ENCODE results near the gene DDX41. TPM values are rescaled to one million over a fixed set of nuclear protein-coding genes. Genes with fewer than 3 reads are reported as not detected.
A peak's percentile ranks its signal among the peaks of the same experiment; 100 is the strongest.

The DDX41 gene
- total RNA-seq, 1 experiment from 2014 or later: 137 TPM

DNA sequence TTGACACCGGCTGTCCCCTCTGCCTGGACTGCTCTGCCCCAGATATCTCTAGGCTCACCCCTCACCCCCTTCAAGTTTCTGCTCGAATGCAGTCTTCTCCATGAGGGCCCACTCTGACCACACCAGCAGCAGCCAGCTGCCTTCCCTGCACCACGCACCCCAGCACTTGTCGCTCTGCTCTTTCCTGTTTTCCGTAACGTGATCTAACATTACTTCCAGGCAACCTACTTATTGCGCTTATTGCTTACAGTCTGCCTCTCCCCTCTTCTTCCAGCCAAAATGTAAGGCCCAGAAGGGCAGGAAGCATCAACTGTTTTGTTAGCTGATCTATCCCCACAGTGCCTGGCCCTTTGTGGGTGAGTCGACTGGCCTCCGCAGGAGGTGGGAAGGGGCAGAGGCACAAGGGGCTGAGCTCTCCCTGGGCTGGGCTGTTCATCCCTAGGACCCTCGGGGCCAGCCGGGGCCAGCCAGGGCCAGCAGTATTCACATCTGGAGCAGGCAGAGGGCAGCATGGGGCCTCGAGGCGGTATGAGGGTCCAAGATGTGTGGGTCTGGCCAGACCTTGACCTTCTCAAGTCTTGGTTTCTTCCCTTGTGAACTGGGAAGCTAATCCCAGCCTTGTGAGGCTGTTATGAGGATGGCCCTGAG lies 31.7 kb downstream of the DDX41 start:
- POLR2A ChIA-PET: no interaction called here
- Histone ChIP-seq H3K4me1 (no peaks in the 10 kb centered on the region), H3K9me3 (no peaks in the 10 kb centered on the region), H3K4me3 (ENCODE audit: low read depth, low read length) (no peak overlapping the region), H3K36me3 (ENCODE audit: control insufficient read depth, insufficient read depth, low read length) (no peaks in the 10 kb centered on the region), H3K27me3 (replicated peaks; ENCODE audit: control insufficient read depth, insufficient read depth, low read length) (no peaks in the 10 kb centered on the region)
- intact Hi-C loops (cut with micrococcal nuclease; ENCODE audit: unreplicated experiment): no loop called here
- peak overlapping the region; percentile 5 for H3K4me3 Mint-ChIP-seq (ENCODE audit: unreplicated experiment)
- no peaks in the 10 kb centered on the region for H3K27me3 Mint-ChIP-seq (ENCODE audit: insufficient read depth, unreplicated experiment)
- H3K27ac Mint-ChIP-seq (ENCODE audit: unreplicated experiment): peak overlapping the region; percentile 32
- no peak for DNase-seq
- peaks cover 24% of the 10 kb centered on the region for H3K36me3 Mint-ChIP-seq (ENCODE audit: insufficient read depth, unreplicated experiment)
- no peaks in the 10 kb centered on the region for H3K9me3 Mint-ChIP-seq (ENCODE audit: unreplicated experiment)
- CTCF ChIA-PET: interaction anchor here (1.0 kb wide), 1 partner anchor 28 kb away, joined by 4 read pairs; no protein-coding TSS in a partner anchor
- peaks cover 6% of the 10 kb centered on the region for H3K4me1 Mint-ChIP-seq (ENCODE audit: low read depth, unreplicated experiment)
- no peak for TF ChIP-seq CTCF (IDR thresholded peaks at IDR 0.05; ENCODE audit: insufficient read depth in 1 of 2, low read depth in 1 of 2, low read length in 1 of 2, severe bottlenecking in 1 of 2, unreplicated experiment in 1 of 2)
- BruUV-seq (replicated peaks): no TSS peak

DNA sequence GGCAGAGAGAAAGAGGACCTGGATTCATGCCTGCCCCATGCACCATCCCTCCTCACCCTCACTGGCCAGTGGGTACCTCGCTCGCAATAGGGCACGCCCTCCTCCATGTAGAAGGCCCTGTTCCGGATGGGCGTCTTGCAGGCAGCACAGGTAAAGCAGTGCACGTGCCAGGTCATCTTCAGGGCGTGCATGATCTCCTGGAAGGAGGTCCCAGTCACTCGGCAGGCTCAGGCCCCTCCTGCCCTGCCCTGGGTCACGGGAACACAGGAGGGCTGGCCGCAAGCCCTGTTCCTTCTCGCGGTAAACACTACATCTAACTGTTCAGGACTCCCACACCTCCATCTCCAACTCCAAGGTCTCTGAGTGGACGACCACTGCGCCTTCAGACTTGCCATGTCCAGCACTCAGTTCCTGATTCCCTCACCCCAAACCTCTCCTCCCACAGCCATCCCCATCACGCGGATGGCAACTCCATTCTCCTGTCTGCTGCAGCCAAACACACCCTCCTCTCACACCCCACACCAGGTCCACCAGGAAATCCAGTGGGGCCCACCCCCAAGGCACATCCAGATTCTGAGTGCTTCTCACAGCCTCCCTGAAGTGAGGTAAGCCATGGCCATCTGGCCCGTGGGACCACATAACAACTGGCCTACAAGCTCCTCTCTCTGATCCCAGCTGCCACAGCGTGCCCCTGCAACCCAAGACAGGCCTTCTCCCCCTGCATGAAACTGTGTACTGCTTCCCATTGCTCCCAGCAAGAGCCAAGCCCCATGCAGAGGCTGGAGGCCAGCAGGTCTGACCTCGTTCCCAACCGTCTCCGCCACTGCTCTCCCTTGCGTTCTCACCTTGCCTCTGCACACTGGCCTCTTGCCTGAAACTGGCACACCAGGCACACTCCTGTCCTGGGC lies 32.5 kb downstream of the DDX41 start:
- no peak for TF ChIP-seq CTCF (IDR thresholded peaks at IDR 0.05; ENCODE audit: insufficient read depth in 1 of 2, low read depth in 1 of 2, low read length in 1 of 2, severe bottlenecking in 1 of 2, unreplicated experiment in 1 of 2)
- H3K27me3 Mint-ChIP-seq (ENCODE audit: insufficient read depth, unreplicated experiment): no peaks in the 10 kb centered on the region
- H3K27me3 ChIP-seq (replicated peaks; ENCODE audit: control insufficient read depth, insufficient read depth, low read length): no peaks in the 10 kb centered on the region
- H3K4me3 ChIP-seq (ENCODE audit: low read depth, low read length): no peak overlapping the region
- no peaks in the 10 kb centered on the region for H3K4me1 ChIP-seq
- intact Hi-C loops (cut with micrococcal nuclease; ENCODE audit: unreplicated experiment): no loop called here
- H3K27ac Mint-ChIP-seq (ENCODE audit: unreplicated experiment): peak overlapping the region; percentile 32
- H3K4me1 Mint-ChIP-seq (ENCODE audit: low read depth, unreplicated experiment): peaks cover 11% of the 10 kb centered on the region
- CTCF ChIA-PET: no interaction called here
- H3K9me3 Mint-ChIP-seq (ENCODE audit: unreplicated experiment): no peaks in the 10 kb centered on the region
- H3K36me3 Mint-ChIP-seq (ENCODE audit: insufficient read depth, unreplicated experiment): peaks cover 26% of the 10 kb centered on the region
- peak overlapping the region; percentile 5 for H3K4me3 Mint-ChIP-seq (ENCODE audit: unreplicated experiment)
- DNase-seq: no peak
- H3K36me3 ChIP-seq (ENCODE audit: control insufficient read depth, insufficient read depth, low read length): no peaks in the 10 kb centered on the region
- BruUV-seq (replicated peaks): no TSS peak
- POLR2A ChIA-PET: no interaction called here
- H3K9me3 ChIP-seq: no peaks in the 10 kb centered on the region

GRCh38 chr5:177483042-177483441 lies 33.7 kb downstream of the DDX41 start:
- DNase-seq: no peak
- H3K4me3 ChIP-seq (ENCODE audit: low read depth, low read length): no peak overlapping the region
- intact Hi-C loops (cut with micrococcal nuclease; ENCODE audit: unreplicated experiment): no loop called here
- no peaks in the 10 kb centered on the region for H3K4me1 ChIP-seq
- ChIA-PET POLR2A (no interaction called here), CTCF (no interaction called here)
- no peaks in the 10 kb centered on the region for H3K36me3 ChIP-seq (ENCODE audit: control insufficient read depth, insufficient read depth, low read length)
- peaks cover 16% of the 10 kb centered on the region for H3K4me1 Mint-ChIP-seq (ENCODE audit: low read depth, unreplicated experiment)
- no peak overlapping the region for H3K27ac Mint-ChIP-seq (ENCODE audit: unreplicated experiment)
- H3K4me3 Mint-ChIP-seq (ENCODE audit: unreplicated experiment): no peak overlapping the region
- TF ChIP-seq CTCF (IDR thresholded peaks at IDR 0.05; ENCODE audit: insufficient read depth in 1 of 2, low read depth in 1 of 2, low read length in 1 of 2, severe bottlenecking in 1 of 2, unreplicated experiment in 1 of 2): no peak
- peaks cover 36% of the 10 kb centered on the region for H3K36me3 Mint-ChIP-seq (ENCODE audit: insufficient read depth, unreplicated experiment)
- H3K9me3 ChIP-seq: no peaks in the 10 kb centered on the region
- no peaks in the 10 kb centered on the region for H3K9me3 Mint-ChIP-seq (ENCODE audit: unreplicated experiment)
- H3K27me3 Mint-ChIP-seq (ENCODE audit: insufficient read depth, unreplicated experiment): no peaks in the 10 kb centered on the region
- H3K27me3 ChIP-seq (replicated peaks; ENCODE audit: control insufficient read depth, insufficient read depth, low read length): no peaks in the 10 kb centered on the region
- no TSS peak for BruUV-seq (replicated peaks)

Measured in Caco-2 (cell line).